H1 (cell line): ENCODE results near the gene MMP28. TPM values are rescaled to one million over a fixed set of nuclear protein-coding genes. Genes with fewer than 3 reads are reported as not detected.

Experiments
- CTCF ChIA-PET: fragments of 300-600 bp; sonication (Branson Sonifier 250); formaldehyde crosslinking; loops from one replicate; lab custom pipeline; 2021; ENCODE audit not compliant: partially characterized antibody; lab: Charles Lee
- POLR2A ChIA-PET: fragments of 300-600 bp; sonication (Branson Sonifier 250); formaldehyde crosslinking; loops from one replicate; lab custom pipeline; 2021; ENCODE audit warnings: inconsistent platforms; ENCODE audit not compliant: partially characterized antibody; lab: Charles Lee
- DNase-seq, 2 experiments: peaks; one replicate each; pipeline versions ENCODE4 v3.0.0 to v3.0.0-alpha.2; 2010 to 2022; ENCODE audit warnings: low spot score in 2 of 2, low read depth in 1 of 2, mixed read lengths in 1 of 2
- FAIRE-seq: peaks from 2 replicates; lab custom pipeline; 2011; peaks lifted over from hg19 to GRCh38; lab: Jason Lieb, UNC
- H2AFZ ChIP-seq: 2 replicates; pipeline ENCODE4 v1.8.1; 2012; ENCODE audit warnings: low read length, inconsistent platforms
- H2AK5ac ChIP-seq: 2 replicates; pipeline ENCODE4 v1.6.1; 2013; ENCODE audit warnings: low read depth, low read length
- H2BK120ac ChIP-seq: replicated peaks from 2 replicates; pipeline ENCODE3; 2013; ENCODE audit warnings: low read depth, low read length, inconsistent platforms
- H2BK12ac ChIP-seq: 2 replicates; pipeline ENCODE4 v1.6.1; 2013; ENCODE audit warnings: low read depth, low read length
- H2BK15ac ChIP-seq: 2 replicates; pipeline ENCODE4 v1.6.1; 2013; ENCODE audit warnings: low read length
- H2BK20ac ChIP-seq: 2 replicates; pipeline ENCODE4 v1.6.1; 2013; ENCODE audit warnings: low read length
- H2BK5ac ChIP-seq: 2 replicates; pipeline ENCODE4 v1.6.1; 2013; ENCODE audit warnings: low read depth, low read length
- H3K14ac ChIP-seq: 2 replicates; pipeline ENCODE4 v1.6.1; 2013; ENCODE audit warnings: inconsistent platforms; ENCODE audit not compliant: insufficient read length
- H3K18ac ChIP-seq: 2 replicates; pipeline ENCODE4 v1.6.1; 2013; ENCODE audit warnings: low read length; ENCODE audit errors: extremely low read depth
- H3K23ac ChIP-seq: 2 replicates; pipeline ENCODE4 v1.6.1; 2013; ENCODE audit warnings: inconsistent platforms; ENCODE audit not compliant: insufficient read length
- H3K23me2 ChIP-seq: 2 replicates; pipeline ENCODE4 v1.6.1; 2013; ENCODE audit warnings: low read depth, low read length
- H3K27ac ChIP-seq: 2 replicates; pipeline ENCODE4 v1.6.1; 2011; ENCODE audit warnings: low read depth, low read length, inconsistent platforms
- H3K27me3 ChIP-seq, 4 experiments: replicated peaks in 1 of 4; 1 replicate in 1 of 4; 2 replicates in 3 of 4; pipeline versions ENCODE4 v1.6.1 to v1.8.1; 2011 to 2013; ENCODE audit warnings: low read length in 3 of 4, mild to moderate bottlenecking in 3 of 4, inconsistent platforms in 2 of 4, mixed read lengths in 2 of 4, moderate library complexity in 1 of 4; ENCODE audit not compliant: control insufficient read depth in 3 of 4, insufficient read depth in 3 of 4; ENCODE audit errors: extremely low read depth in 1 of 4
- H3K36me3 ChIP-seq, 4 experiments: 2 replicates each; pipeline versions ENCODE4 v1.6.1 to v1.8.1; 2011 to 2013; ENCODE audit warnings: mild to moderate bottlenecking in 4 of 4, low read length in 3 of 4, moderate library complexity in 2 of 4, control low read depth in 1 of 4, inconsistent platforms in 1 of 4; ENCODE audit not compliant: insufficient read depth in 4 of 4, control insufficient read depth in 2 of 4
- H3K4ac ChIP-seq: replicated peaks from 2 replicates; pipeline ENCODE3; 2013; ENCODE audit warnings: low read length, low read depth, mixed read lengths, inconsistent platforms; ENCODE audit not compliant: insufficient read length
- H3K4me1 ChIP-seq, 4 experiments: replicated peaks in 1 of 4; 1 replicate in 1 of 4; 2 replicates in 3 of 4; pipeline versions ENCODE4 v1.6.1 to v1.8.1; 2011 to 2013; ENCODE audit warnings: low read length in 3 of 4, inconsistent platforms in 2 of 4, mixed read lengths in 1 of 4; ENCODE audit not compliant: insufficient read depth in 4 of 4, control insufficient read depth in 3 of 4
- H3K4me2 ChIP-seq, 2 experiments: 2 replicates each; pipeline versions ENCODE4 v1.6.1 to v1.8.1; 2011 to 2013; ENCODE audit warnings: low read depth in 2 of 2, low read length in 2 of 2, control low read depth in 1 of 2, inconsistent platforms in 1 of 2, mild to moderate bottlenecking in 1 of 2; ENCODE audit not compliant: insufficient read depth in 1 of 2
- H3K4me3 ChIP-seq, 4 experiments: fragments of 200-600, 300-600 bp in 1 of 4; sonication (generic), shearing (Covaris generic), sonication (Bioruptor Twin) in 1 of 4; 2 replicates each; pipeline versions ENCODE4 v1.5.1 to v1.8.1; 2011 to 2016; ENCODE audit warnings: low read length in 4 of 4, low read depth in 3 of 4, control low read depth in 2 of 4, inconsistent platforms in 2 of 4, mild to moderate bottlenecking in 2 of 4, mixed read lengths in 1 of 4, moderate library complexity in 1 of 4; ENCODE audit not compliant: insufficient read depth in 2 of 4; ENCODE audit errors: extremely low read depth in 1 of 4
- H3K56ac ChIP-seq: replicated peaks from 2 replicates; pipeline ENCODE3; 2013; ENCODE audit warnings: low read depth, mild to moderate bottlenecking, mixed read lengths, low read length, inconsistent platforms; ENCODE audit not compliant: insufficient read length
- H3K79me1 ChIP-seq: 2 replicates; pipeline ENCODE4 v1.6.1; 2013; ENCODE audit warnings: low read depth, low read length, control low read depth
- H3K79me2 ChIP-seq, 2 experiments: 2 replicates each; pipeline versions ENCODE4 v1.6.1 to v1.8.1; 2012 to 2013; ENCODE audit warnings: low read length in 2 of 2, mild to moderate bottlenecking in 2 of 2, inconsistent platforms in 1 of 2; ENCODE audit not compliant: insufficient read depth in 2 of 2, control insufficient read depth in 1 of 2
- H3K9ac ChIP-seq, 4 experiments: replicated peaks in 1 of 4; 1 replicate in 1 of 4; 2 replicates in 3 of 4; pipeline versions ENCODE4 v1.6.1 to v1.8.1; 2011 to 2013; ENCODE audit warnings: low read depth in 3 of 4, low read length in 3 of 4, control low read depth in 2 of 4, mild to moderate bottlenecking in 2 of 4, moderate library complexity in 2 of 4, inconsistent platforms in 1 of 4; ENCODE audit errors: extremely low read depth in 1 of 4
- H3K9me3 ChIP-seq, 2 experiments: 2 replicates each; pipeline versions ENCODE4 v1.6.1 to v1.8.1; 2012 to 2013; ENCODE audit warnings: mild to moderate bottlenecking in 2 of 2, moderate library complexity in 2 of 2, control low read depth in 1 of 2, inconsistent platforms in 1 of 2, low read depth in 1 of 2, low read length in 1 of 2, mixed read lengths in 1 of 2; ENCODE audit not compliant: insufficient read depth in 2 of 2
- H4K20me1 ChIP-seq, 2 experiments: replicated peaks in 1 of 2; 2 replicates each; pipeline versions ENCODE3 to v1.8.1; 2011 to 2013; ENCODE audit warnings: inconsistent platforms in 2 of 2, low read length in 2 of 2, mild to moderate bottlenecking in 1 of 2; ENCODE audit not compliant: insufficient read depth in 2 of 2, control insufficient read depth in 1 of 2
- H4K5ac ChIP-seq: 2 replicates; pipeline ENCODE4 v1.6.1; 2013; ENCODE audit warnings: low read length, low read depth, mixed read lengths, inconsistent platforms; ENCODE audit not compliant: insufficient read length
- H4K8ac ChIP-seq: 2 replicates; pipeline ENCODE4 v1.8.0; 2013; ENCODE audit warnings: mild to moderate bottlenecking, moderate library complexity, low read length, inconsistent platforms; ENCODE audit not compliant: insufficient read depth; ENCODE audit errors: extremely low read depth
- H4K91ac ChIP-seq: replicated peaks from 2 replicates; pipeline ENCODE3; 2013; ENCODE audit warnings: low read length, mixed read lengths, inconsistent platforms; ENCODE audit not compliant: insufficient read length
- ATF2 ChIP-seq: IDR thresholded peaks from 2 replicates; pipeline ENCODE4 v1.6.1; 2012; ENCODE audit warnings: low read length, inconsistent platforms
- BACH1 ChIP-seq: IDR thresholded peaks from 2 replicates; pipeline ENCODE4 v1.6.1; 2012; ENCODE audit warnings: low read length, improper control_type of control experiment
- BRCA1 ChIP-seq: IDR thresholded peaks from 2 replicates; pipeline ENCODE4 v1.6.1; 2012; ENCODE audit warnings: low read depth, low read length, improper control_type of control experiment
- CREB1 ChIP-seq: IDR thresholded peaks from 2 replicates; pipeline ENCODE4 v1.6.1; 2012; ENCODE audit warnings: inconsistent platforms
- CTBP2 ChIP-seq: IDR thresholded peaks from 2 replicates; pipeline ENCODE4 v1.7.0; 2011; ENCODE audit warnings: borderline replicate concordance, mild to moderate bottlenecking, moderate library complexity, mixed read lengths, low read length; ENCODE audit not compliant: insufficient read depth, insufficient read length
- JUN ChIP-seq: IDR thresholded peaks from 2 replicates; pipeline ENCODE4 v1.6.1; 2011; ENCODE audit warnings: low read depth, mild to moderate bottlenecking, improper control_type of control experiment, low read length
- JUND ChIP-seq: IDR thresholded peaks from 2 replicates; pipeline ENCODE4 v1.6.1; 2011; ENCODE audit warnings: mild to moderate bottlenecking, improper control_type of control experiment, low read length
- PHF8 ChIP-seq: fragments of 200-600 bp; sonication (generic); conservative IDR thresholded peaks from 2 replicates; pipeline ENCODE4 v1.7.1; 2012; ENCODE audit warnings: low read depth, mild to moderate bottlenecking, inconsistent platforms, low read length, moderate library complexity
- POLR2A ChIP-seq, 2 experiments: IDR thresholded peaks; 1 replicate in 1 of 2; 2 replicates in 1 of 2; pipeline ENCODE4 v1.6.1; 2011; ENCODE audit warnings: low read depth in 2 of 2, low read length in 2 of 2, mild to moderate bottlenecking in 2 of 2; ENCODE audit errors: control extremely low read depth in 1 of 2
- SP2 ChIP-seq: IDR thresholded peaks from 2 replicates; pipeline ENCODE4 v1.6.1; 2012; ENCODE audit warnings: mild to moderate bottlenecking, low read length, inconsistent platforms
- USF2 ChIP-seq: IDR thresholded peaks from 2 replicates; pipeline ENCODE4 v1.6.1; 2011; ENCODE audit warnings: low read length, improper control_type of control experiment
- WGBS, 2 experiments: shearing (Covaris generic) in 1 of 2; methylation state at CpG; one replicate each; pipeline versions ENCODE4 v1.1.6 to v1.1.7; 2013 to 2015; ENCODE audit warnings: low lambda C conversion rate in 2 of 2, mixed read lengths in 2 of 2, inconsistent platforms in 1 of 2, low coverage in 1 of 2, missing lambda C conversion rate in 1 of 2; ENCODE audit not compliant: insufficient replicate concordance in 2 of 2, insufficient coverage in 1 of 2, insufficient read length in 1 of 2; ENCODE audit errors: extremely low coverage in 1 of 2, missing lambda C conversion rate in 1 of 2; 5-methylcytosine and 5-hydroxymethylcytosine counted together
- polyA plus RNA-seq, 7 experiments: library from polyadenylated mRNA; depleted of rRNA in 3 of 7; stranded (reverse) in 5 of 7; unstranded in 2 of 7; fragments of >200 nt in 5 of 7; fragments of 200-250 nt in 2 of 7; gene quantifications; 1 replicate in 5 of 7; 2 replicates in 1 of 7; 4 replicates in 1 of 7; pipeline versions ENCODE4 v1.2.1 to v1.2.3, GENCODE V29; 2011 to 2013; ENCODE audit warnings: missing spikeins in 2 of 7, mixed read lengths in 2 of 7
- total RNA-seq: library from RNA; stranded (reverse); fragmentation: NEBNext Ultra II Directional; extraction: Animal tissue kit (Norgen Biotek cat#: 25700); gene quantifications from 2 replicates; pipeline ENCODE4 v1.2.1, GENCODE V29; 2021

MMP28 gene
- total and polyA plus RNA-seq, 2 of the 8 experiments (the other 6 are each of a cell fraction or from before 2014, with no cell fraction given), result not detected

GRCh38 chr17:35740216-35740615 lies 55.2 kb downstream of the MMP28 start:
- Histone ChIP-seq H3K79me2 (no peaks in the 10 kb centered on the region), H4K5ac (no peak overlapping the region), H3K36me3 (peaks cover 0 to 8% (median 0%) of the 10 kb centered on the region in 4 experiments; a peak in 1 of 8 replicates), H2BK20ac (no peak overlapping the region), H3K4me1 (peaks cover 0 to 9% (median 0%) of the 10 kb centered on the region in 4 experiments; a peak in 4 of 7 replicates), H3K14ac (no peak overlapping the region), H4K8ac (no peak overlapping the region), H3K56ac (no peak overlapping the region), H3K9ac (no peak overlapping the region), H2BK120ac (no peak overlapping the region), H3K27ac (no peak overlapping the region), H2AFZ (no peak overlapping the region), H4K91ac (no peak overlapping the region), H3K4ac (no peak overlapping the region), H3K9me3 (peaks cover 8 to 11% of the 10 kb centered on the region in 2 experiments; a peak in 2 of 4 replicates), H3K4me2 (no peak overlapping the region; a peak in 1 of 4 replicates), H3K79me1 (no peaks in the 10 kb centered on the region; the same call in 1 of the 2 replicates), H3K18ac (no peak overlapping the region), H3K23ac (no peak overlapping the region), H2BK12ac (no peak overlapping the region), H3K4me3 (no peak overlapping the region), H2AK5ac (no peak overlapping the region), H4K20me1 (peaks cover 0 to 14% of the 10 kb centered on the region in 2 experiments), H3K27me3 (peaks cover 11 to 39% (median 34%) of the 10 kb centered on the region in 4 experiments), H2BK15ac (no peak overlapping the region), H3K23me2 (peaks cover 5% of the 10 kb centered on the region; the same call in 1 of the 2 replicates), H2BK5ac (no peak overlapping the region)
- FAIRE-seq (no peak), DNase-seq (no peak)
- CTCF ChIA-PET, result interaction anchor here (0.8 to 3.4 kb wide), 9 partner anchors 8 to 144 kb away, joined by 3 to 14 read pairs (median 3); partner anchors contain the start of gene RASL10B
- POLR2A ChIA-PET, result interaction anchor here (0.8 to 1.6 kb wide), 7 partner anchors 8 to 127 kb away, joined by 3 to 7 read pairs (median 3); partner anchors contain the start of genes RASL10B and TAF15
- WGBS, 2 experiments, result 84% methylated on average over 7 of the region's 7 CpGs; no CpG with 5 or more reads in 1 of the 2 experiments
- TF ChIP-seq PHF8, result no peak
- TF ChIP-seq BACH1, result no peak
- TF ChIP-seq SP2, result no peak
- no peak for TF ChIP-seq JUN
- TF ChIP-seq ATF2, result no peak
- TF ChIP-seq CTBP2, result no peak
- TF ChIP-seq CREB1, result no peak
- no peak for TF ChIP-seq USF2
- TF ChIP-seq POLR2A (IDR thresholded peaks at IDR 0.05; ENCODE audit: control extremely low read depth in 1 of 2, low read depth in 2 of 2, low read length in 2 of 2), result no peak
- no peak for TF ChIP-seq BRCA1
- TF ChIP-seq JUND, result no peak
